DND-41 (cell line): ENCODE measurements around the gene CEACAM5.
"Not testable (repeated sequence)": the region's sequence is repeated elsewhere in the genome, so short reads cannot be mapped to it uniquely, and the experiment has no call there.

Experiments
- ATAC-seq: fragments of 200-7000 bp; cut with Tn5 transposase; 3 replicates; pipeline ENCODE4 v1.9.1; 2021; ENCODE audit warnings: low read depth; ENCODE audit not compliant: insufficient read depth
- DNase-seq: peaks from one replicate; pipeline ENCODE4 v3.0.0-alpha.2; 2020
- H2AFZ ChIP-seq: 2 replicates; pipeline ENCODE4 v1.6.0; 2012; ENCODE audit warnings: low read depth, low read length
- H3K27ac ChIP-seq: 2 replicates; pipeline ENCODE4 v1.5.1; 2012; ENCODE audit warnings: low read length, inconsistent platforms
- H3K27me3 ChIP-seq: fragments of 200-600 bp; sonication (generic); 2 replicates; pipeline ENCODE4 v1.6.0; 2012; ENCODE audit warnings: low read length, mild to moderate bottlenecking, inconsistent platforms; ENCODE audit not compliant: insufficient read depth, poor library complexity
- H3K36me3 ChIP-seq: 2 replicates; pipeline ENCODE4 v1.5.1; 2012; ENCODE audit warnings: low read length, inconsistent platforms; ENCODE audit not compliant: insufficient read depth
- H3K4me1 ChIP-seq: 2 replicates; pipeline ENCODE4 v1.5.1; 2012; ENCODE audit warnings: mild to moderate bottlenecking, low read length; ENCODE audit not compliant: insufficient read depth
- H3K4me2 ChIP-seq: 2 replicates; pipeline ENCODE4 v1.6.0; 2012; ENCODE audit warnings: mild to moderate bottlenecking, moderate library complexity, low read length, inconsistent platforms; ENCODE audit not compliant: insufficient read depth
- H3K4me3 ChIP-seq, 2 experiments: fragments of 200-600 bp in 1 of 2; shearing (Covaris generic) in 1 of 2; 2 replicates each; pipeline ENCODE4 v1.5.1; 2012 to 2016; ENCODE audit warnings: inconsistent platforms in 2 of 2, low read length in 2 of 2, mild to moderate bottlenecking in 2 of 2, low read depth in 1 of 2, moderate library complexity in 1 of 2
- H3K79me2 ChIP-seq: 2 replicates; pipeline ENCODE4 v1.6.0; 2012; ENCODE audit warnings: low read length, inconsistent platforms; ENCODE audit not compliant: insufficient read depth
- H3K9ac ChIP-seq: 2 replicates; pipeline ENCODE4 v1.6.0; 2012; ENCODE audit warnings: low read depth, mild to moderate bottlenecking, inconsistent platforms, low read length, moderate library complexity
- H3K9me3 ChIP-seq: 2 replicates; pipeline ENCODE4 v1.5.1; 2012; ENCODE audit warnings: low read length, moderate library complexity, mild to moderate bottlenecking, inconsistent platforms; ENCODE audit not compliant: insufficient read depth, severe bottlenecking
- H4K20me1 ChIP-seq: 2 replicates; pipeline ENCODE4 v1.6.0; 2012; ENCODE audit warnings: low read length; ENCODE audit not compliant: insufficient read depth
- CTCF ChIP-seq: IDR thresholded peaks from 2 replicates; pipeline ENCODE4 v1.5.1; 2012; ENCODE audit warnings: borderline replicate concordance, low read length, moderate library complexity, mild to moderate bottlenecking; ENCODE audit not compliant: poor library complexity, severe bottlenecking; ENCODE audit errors: extremely low read depth
- EZH2 ChIP-seq: IDR thresholded peaks from 3 replicates; pipeline ENCODE4 v1.6.1; 2012; ENCODE audit warnings: borderline replicate concordance, low read depth, mild to moderate bottlenecking, moderate library complexity, low read length, inconsistent platforms; ENCODE audit not compliant: severe bottlenecking

The CEACAM5 gene

GRCh38 chr19:41707502-41707812 lies 969 bp upstream of the CEACAM5 start:
- H2AFZ ChIP-seq, result no peak overlapping the region
- H3K27ac ChIP-seq, result no peak overlapping the region
- H3K36me3 ChIP-seq, result no peaks in the 10 kb centered on the region
- no peak for ATAC-seq
- TF ChIP-seq CTCF, result no peak
- TF ChIP-seq EZH2, result no peak
- H3K4me2 ChIP-seq, result no peak overlapping the region
- peaks cover 15% of the 10 kb centered on the region for H3K27me3 ChIP-seq
- no peak overlapping the region for H3K4me3 ChIP-seq
- no peaks in the 10 kb centered on the region for H3K79me2 ChIP-seq
- H3K9me3 ChIP-seq, result no peaks in the 10 kb centered on the region
- no peaks in the 10 kb centered on the region for H3K4me1 ChIP-seq
- no peak overlapping the region for H3K9ac ChIP-seq
- no peak for DNase-seq
- peaks cover 14% of the 10 kb centered on the region; the same call in 1 of the 2 replicates for H4K20me1 ChIP-seq

GRCh38 chr19:41707871-41708371 lies 505 bp upstream of the CEACAM5 start:
- Histone ChIP-seq H3K9ac (no peak overlapping the region), H3K4me2 (no peak overlapping the region), H3K79me2 (no peaks in the 10 kb centered on the region), H3K4me1 (no peaks in the 10 kb centered on the region), H3K27ac (no peak overlapping the region), H3K27me3 (peaks cover 17% of the 10 kb centered on the region), H3K4me3 (no peak overlapping the region), H3K36me3 (no peaks in the 10 kb centered on the region), H3K9me3 (no peaks in the 10 kb centered on the region), H4K20me1 (peaks cover 14% of the 10 kb centered on the region; the same call in 1 of the 2 replicates), H2AFZ (no peak overlapping the region)
- DNase-seq, result no peak
- ATAC-seq, result no peak
- TF ChIP-seq CTCF, result no peak
- no peak for TF ChIP-seq EZH2

GRCh38 chr19:41709516-41709915 lies 1.1 kb downstream of the CEACAM5 start:
- H3K9me3 ChIP-seq, DNase-seq, H3K4me1 ChIP-seq, H3K27ac ChIP-seq, H3K9ac ChIP-seq, H3K36me3 ChIP-seq, H2AFZ ChIP-seq, H3K4me2 ChIP-seq, ATAC-seq, H4K20me1 ChIP-seq, H3K79me2 ChIP-seq, H3K4me3 ChIP-seq: not testable (repeated sequence)
- peaks cover 12% of the 10 kb centered on the region for H3K27me3 ChIP-seq

- H3K27me3 ChIP-seq, result peaks cover 12% of the 10 kb centered on the region
- ATAC-seq, result no peak
- H2AFZ ChIP-seq, result no peak overlapping the region
- H3K9me3 ChIP-seq, result no peaks in the 10 kb centered on the region
- H4K20me1 ChIP-seq, result peaks cover 6% of the 10 kb centered on the region; the same call in 1 of the 2 replicates
- no peak overlapping the region for H3K27ac ChIP-seq
- no peak for TF ChIP-seq EZH2
- no peak for TF ChIP-seq CTCF
- H3K79me2 ChIP-seq, result no peaks in the 10 kb centered on the region
- H3K4me1 ChIP-seq, result no peaks in the 10 kb centered on the region
- H3K4me2 ChIP-seq, result no peak overlapping the region
- no peak for DNase-seq
- H3K4me3 ChIP-seq, result no peak overlapping the region
- H3K36me3 ChIP-seq, result no peaks in the 10 kb centered on the region
- H3K9ac ChIP-seq, result no peak overlapping the region
These were observed 1.7 kb downstream of the CEACAM5 start for GRCh38 chr19:41709951-41710645.
